AG09309 (cell line): ENCODE results near the gene POU5F1.
A peak's percentile ranks its signal among the peaks of the same experiment; 100 is the strongest.

Source experiments
- DNase-seq: peaks from one replicate; pipeline ENCODE4 v3.0.0-alpha.2; 2010; ENCODE audit warnings: low read depth
- H3K4me3 ChIP-seq: 2 replicates; pipeline ENCODE4 v1.5.1; 2011; ENCODE audit warnings: mild to moderate bottlenecking, low read depth, low read length, moderate library complexity; ENCODE audit not compliant: control insufficient read depth
- TF ChIP-seq, protein P1 (sequence below): IDR thresholded peaks from 2 replicates; pipeline ENCODE4 v1.5.1; 2011; ENCODE audit warnings: mild to moderate bottlenecking, low read depth, low read length, inconsistent platforms; ENCODE audit not compliant: insufficient read depth, control insufficient read depth; ENCODE audit errors: missing control alignments

Gene POU5F1

DNA sequence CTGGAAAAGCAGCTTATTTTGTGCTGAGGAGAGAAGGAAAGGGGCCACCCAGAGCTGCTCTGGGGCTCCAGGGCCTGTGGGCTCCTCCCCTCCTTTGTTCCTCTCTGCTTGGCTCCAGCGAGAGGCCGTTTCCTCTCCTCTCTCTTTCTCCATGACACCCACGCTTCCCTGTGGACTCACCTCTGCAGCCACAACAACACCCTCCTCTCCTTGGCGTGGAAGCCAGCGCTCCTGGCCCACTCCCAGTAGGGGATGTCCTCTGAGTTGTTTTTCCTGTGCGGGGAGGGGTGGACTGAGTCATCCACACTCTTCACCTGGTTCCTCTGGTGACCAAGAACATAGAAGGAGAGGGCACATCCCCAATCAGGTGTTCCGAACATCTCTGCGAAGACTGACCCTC, 45.3 kb downstream of the POU5F1 start:
- H3K4me3 ChIP-seq, result no peak overlapping the region
- DNase-seq, result no peak
- TF ChIP-seq, protein P1, sequence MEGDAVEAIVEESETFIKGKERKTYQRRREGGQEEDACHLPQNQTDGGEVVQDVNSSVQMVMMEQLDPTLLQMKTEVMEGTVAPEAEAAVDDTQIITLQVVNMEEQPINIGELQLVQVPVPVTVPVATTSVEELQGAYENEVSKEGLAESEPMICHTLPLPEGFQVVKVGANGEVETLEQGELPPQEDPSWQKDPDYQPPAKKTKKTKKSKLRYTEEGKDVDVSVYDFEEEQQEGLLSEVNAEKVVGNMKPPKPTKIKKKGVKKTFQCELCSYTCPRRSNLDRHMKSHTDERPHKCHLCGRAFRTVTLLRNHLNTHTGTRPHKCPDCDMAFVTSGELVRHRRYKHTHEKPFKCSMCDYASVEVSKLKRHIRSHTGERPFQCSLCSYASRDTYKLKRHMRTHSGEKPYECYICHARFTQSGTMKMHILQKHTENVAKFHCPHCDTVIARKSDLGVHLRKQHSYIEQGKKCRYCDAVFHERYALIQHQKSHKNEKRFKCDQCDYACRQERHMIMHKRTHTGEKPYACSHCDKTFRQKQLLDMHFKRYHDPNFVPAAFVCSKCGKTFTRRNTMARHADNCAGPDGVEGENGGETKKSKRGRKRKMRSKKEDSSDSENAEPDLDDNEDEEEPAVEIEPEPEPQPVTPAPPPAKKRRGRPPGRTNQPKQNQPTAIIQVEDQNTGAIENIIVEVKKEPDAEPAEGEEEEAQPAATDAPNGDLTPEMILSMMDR, result no peak

DNA sequence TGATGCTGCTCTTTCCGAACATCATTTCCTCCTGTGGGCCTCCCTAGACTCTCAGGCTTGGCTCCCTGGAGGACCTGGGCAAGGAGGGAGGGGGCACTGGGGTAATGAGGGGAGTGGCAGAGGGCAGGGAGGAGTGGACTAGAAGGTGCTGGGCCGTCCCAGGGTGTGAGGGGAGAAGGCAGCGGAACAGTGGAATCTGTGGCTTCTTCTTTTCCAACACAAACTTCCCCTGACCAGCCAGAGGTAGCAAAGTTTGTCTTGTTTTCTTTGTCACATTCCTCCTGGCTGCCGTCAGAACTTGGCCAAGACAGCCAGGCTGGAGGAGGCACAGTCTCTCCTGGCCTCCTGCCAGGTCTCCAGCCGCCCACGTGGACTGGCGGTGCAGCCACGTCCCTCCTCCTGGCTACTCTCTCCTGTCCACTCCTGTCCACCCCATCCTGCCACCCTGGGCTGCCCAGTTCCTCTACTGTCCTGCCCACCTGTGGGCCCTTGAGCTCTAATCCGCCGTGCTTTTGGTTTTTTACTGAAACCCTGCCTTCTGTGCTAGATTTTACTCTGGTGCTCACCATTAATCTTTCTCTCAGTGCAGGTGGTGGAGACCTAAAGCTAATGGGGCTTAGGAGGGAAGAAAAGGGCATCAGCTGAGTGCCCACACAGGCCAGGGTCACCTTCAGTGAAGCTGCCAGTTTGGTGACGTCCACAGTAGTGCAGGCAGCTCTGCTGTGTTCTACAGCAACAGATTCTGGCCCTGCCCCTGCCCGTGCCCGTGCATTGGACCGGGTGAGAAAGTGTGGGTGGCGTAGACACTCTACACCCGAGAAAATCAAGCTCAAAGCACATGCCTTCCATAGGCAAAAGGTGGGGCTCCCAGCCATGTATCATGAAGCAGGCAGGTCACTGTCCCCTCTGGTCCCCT, 47.4 kb downstream of the POU5F1 start:
- DNase-seq, result peak; percentile 69
- TF ChIP-seq, protein P1, result no peak
- H3K4me3 ChIP-seq, result no peak overlapping the region; the same call in 1 of the 2 replicates

DNA sequence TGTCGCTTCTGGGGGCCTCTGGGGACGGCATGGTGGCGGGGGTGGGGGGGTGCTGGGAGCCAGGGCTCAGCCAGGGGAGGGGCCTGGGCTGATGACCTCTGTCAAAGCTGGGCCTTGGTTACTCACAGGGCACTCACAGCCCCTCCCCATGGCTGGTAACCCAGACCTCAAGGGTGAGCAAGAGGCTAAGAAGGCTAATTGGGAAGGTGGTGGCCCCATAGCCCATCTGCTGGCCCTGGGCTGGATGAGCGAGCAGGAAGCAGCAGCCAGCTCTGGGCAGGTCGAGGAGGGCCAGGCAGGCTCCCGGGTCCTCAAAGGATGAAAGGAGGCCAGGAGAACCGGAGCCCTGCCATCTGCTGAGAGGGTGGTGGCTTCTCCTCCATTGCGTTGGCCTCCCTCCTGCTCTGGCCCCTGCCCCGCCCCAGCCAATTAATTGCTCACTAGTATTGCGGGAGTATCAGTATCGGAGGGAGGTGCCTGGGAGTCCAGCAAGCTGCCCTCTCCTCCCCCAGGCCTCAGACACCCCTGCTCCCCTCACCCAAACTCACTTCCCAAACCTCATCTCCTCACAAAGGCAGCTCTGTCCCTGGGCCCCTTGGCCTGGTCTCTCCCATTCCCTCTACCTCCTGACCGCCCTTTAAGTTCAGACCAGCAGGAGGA, 49.2 kb downstream of the POU5F1 start:
- TF ChIP-seq, protein P1, result no peak
- DNase-seq, result no peak
- no peak overlapping the region for H3K4me3 ChIP-seq

DNA sequence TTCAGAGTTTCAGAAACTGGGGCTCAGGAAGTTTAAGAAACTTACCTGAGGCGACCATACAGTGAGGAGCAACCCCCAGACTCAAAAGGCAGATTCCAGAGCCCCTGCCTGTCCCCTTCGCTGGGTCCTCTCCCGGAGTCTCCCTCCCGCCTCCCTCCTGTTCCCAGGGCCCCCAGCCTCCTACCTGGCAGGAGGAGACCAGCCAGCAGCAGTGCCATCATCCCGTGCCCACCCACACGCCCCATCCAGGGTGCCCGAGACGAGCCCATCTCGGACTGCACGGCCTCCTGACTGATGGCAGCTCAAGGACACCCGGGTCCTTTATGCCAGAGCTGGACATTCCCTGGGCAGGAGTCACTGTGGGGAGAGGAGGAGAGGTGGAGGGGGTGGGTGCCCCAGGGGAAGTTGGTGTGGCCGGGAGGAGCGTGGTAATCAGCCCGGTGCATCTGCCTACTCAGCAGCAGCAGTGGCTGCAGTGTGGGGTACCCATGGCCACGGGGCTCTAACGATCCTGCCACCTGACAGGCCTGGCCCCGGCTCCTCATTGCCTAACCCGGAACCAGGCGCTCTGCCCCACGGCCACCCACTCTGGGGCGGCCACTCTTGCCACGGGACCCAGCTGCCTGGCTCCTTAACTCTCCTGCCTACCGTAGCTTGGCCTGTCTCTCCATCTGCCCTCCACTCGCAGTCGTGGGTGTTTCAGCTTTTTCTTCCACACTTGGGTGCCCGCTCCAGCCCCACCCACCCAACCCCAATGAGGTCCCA, 50.1 kb downstream of the POU5F1 start, which contains the start of gene CDSN:
CDSN (minus strand) TSS at position 296 of the 765 bp plus-strand sequence; CDS start at position 269, 27 bp downstream.
- H3K4me3 ChIP-seq, result no peak within 1 kb of the TSS
- TF ChIP-seq, protein P1, result no peak
- DNase-seq, result no peak

DNA sequence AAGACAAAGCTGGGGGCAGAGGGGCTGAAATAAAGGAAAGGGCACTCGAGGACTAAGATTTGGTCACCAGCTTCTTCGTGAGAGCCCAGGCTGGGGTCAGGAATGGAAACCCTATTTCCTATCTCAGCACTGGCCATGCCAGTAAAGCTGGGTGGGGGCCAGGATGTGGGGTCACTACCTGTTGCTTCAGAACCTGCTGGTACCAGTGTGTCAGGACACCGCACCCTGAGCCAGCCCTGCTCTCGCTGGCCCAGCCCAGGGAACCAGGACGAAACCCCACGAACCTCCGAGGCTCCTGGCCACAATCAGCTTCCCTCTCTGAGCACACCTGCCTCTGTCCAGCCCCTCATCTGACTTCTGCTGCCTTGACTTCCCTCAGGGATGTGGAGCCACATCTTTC, 52.3 kb downstream of the POU5F1 start:
- DNase-seq, result no peak
- no peak overlapping the region for H3K4me3 ChIP-seq
- TF ChIP-seq, protein P1, result no peak

DNA sequence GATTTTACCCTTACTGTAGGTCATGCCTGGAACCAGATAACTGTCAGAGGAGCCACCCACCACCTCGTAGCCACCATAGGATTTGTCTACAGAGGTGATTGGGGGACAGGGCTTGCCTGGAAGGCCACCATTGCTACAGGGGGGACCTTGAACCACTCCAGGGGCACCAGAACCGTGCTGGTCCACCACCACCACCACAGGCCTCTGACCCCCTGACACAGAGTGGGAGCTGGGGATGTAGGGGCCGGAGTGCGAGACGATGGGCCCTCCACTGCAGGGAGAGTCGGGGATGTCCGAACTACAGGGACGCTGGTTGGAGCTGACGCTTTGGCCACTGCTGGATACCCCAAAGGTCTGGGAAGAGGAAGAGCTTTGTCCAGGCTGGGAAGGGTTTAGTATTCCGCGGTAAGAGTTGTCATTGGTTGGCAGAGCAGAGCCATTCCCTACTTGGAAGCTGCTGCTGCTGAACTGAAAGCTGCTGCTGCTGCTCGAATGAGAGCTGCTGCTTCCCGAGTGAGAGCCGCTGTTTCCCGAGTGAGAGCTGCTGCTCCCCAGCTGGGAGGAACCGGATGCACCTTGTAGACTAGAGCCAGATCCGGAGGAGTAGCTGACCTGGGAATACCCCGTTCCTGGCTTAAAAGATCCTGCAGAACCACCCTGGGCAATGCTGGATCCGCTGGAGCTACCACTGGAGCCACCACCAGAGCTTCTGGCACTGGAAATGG, 53.7 kb downstream of the POU5F1 start:
- H3K4me3 ChIP-seq, result no peak overlapping the region
- no peak for DNase-seq
- TF ChIP-seq, protein P1, result no peak
